ENCODE measurements around the gene TTLL11. TPM values are rescaled to one million over a fixed set of nuclear protein-coding genes. Genes with fewer than 3 reads are reported as not detected.

Gene TTLL11
- total RNA-seq, 1 donor: 7.3 TPM

DNA sequence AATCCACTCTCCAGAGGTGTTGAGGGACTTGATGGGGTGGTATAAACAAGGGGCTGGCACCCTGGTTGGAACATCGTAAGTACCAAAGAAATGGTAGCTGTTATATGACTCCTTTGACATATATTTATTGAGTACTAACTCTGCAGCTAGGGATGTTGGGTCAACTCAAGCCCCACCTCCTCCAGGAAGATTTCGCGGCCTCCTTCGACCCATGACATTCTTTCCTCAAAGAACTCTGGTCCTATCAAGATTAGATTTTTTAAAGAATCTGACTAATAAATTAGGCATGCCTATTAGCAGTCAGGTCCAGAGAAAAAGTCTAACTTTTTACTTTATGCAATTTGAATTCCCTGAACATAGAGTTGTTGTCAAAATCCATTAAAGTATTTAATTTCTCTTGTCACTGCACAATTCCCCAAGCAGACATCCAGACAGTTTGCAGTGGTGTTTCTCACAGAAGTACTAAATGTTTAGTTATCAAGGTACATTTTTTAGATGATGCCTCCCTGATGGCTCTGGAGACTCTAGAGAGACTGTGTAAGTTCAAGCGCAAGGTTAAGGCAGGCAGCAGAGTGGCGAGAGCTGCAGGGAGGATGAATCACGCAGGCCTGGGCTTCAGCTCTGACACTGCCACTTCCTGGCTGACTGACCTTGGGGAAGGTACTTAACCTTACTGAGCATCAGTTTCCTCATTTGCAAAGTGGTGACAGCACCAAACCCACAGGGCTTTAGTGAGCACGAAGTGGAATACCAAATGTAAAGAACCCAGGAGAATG is 209.6 kb downstream of the TTLL11 start:
- peak; percentile 52 for DNase-seq (ENCODE audit: low read depth)
- H3K4me3 ChIP-seq (ENCODE audit: low read depth, low read length): no peak overlapping the region
- TF ChIP-seq, protein P1, sequence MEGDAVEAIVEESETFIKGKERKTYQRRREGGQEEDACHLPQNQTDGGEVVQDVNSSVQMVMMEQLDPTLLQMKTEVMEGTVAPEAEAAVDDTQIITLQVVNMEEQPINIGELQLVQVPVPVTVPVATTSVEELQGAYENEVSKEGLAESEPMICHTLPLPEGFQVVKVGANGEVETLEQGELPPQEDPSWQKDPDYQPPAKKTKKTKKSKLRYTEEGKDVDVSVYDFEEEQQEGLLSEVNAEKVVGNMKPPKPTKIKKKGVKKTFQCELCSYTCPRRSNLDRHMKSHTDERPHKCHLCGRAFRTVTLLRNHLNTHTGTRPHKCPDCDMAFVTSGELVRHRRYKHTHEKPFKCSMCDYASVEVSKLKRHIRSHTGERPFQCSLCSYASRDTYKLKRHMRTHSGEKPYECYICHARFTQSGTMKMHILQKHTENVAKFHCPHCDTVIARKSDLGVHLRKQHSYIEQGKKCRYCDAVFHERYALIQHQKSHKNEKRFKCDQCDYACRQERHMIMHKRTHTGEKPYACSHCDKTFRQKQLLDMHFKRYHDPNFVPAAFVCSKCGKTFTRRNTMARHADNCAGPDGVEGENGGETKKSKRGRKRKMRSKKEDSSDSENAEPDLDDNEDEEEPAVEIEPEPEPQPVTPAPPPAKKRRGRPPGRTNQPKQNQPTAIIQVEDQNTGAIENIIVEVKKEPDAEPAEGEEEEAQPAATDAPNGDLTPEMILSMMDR (IDR thresholded peaks at IDR 0.05; ENCODE audit: insufficient read depth, low read length): no peak

DNA sequence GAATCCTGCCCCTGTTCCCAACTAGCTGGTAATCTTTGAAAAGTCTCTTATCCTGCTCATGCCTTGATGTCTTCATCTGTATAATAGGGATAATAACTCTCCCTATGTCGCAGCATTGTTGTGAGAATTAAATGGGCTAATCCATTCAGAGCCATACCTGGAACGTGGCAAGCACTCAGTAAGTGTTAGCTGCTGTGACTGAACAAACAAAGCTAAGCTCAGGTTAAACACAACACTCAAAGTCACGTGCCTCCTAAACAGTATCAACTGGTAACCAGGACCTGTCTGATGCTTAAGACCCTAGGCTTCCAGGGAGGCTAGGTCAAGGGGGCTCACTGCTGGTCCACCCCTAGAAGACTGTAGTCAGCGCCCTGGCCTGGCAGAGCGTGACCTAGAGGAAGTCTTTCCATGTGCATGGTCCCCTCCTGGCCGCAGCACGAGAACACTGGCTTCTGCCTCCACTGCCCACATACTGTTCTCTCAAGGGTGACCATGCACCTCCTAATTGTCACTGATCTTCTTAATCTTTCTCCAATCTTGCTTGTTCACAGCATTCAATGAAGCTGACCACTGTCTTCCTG is 211.1 kb downstream of the TTLL11 start:
- no peak for DNase-seq (ENCODE audit: low read depth)
- no peak overlapping the region for H3K4me3 ChIP-seq (ENCODE audit: low read depth, low read length)
- TF ChIP-seq, protein P1 (IDR thresholded peaks at IDR 0.05; ENCODE audit: insufficient read depth, low read length): no peak

DNA sequence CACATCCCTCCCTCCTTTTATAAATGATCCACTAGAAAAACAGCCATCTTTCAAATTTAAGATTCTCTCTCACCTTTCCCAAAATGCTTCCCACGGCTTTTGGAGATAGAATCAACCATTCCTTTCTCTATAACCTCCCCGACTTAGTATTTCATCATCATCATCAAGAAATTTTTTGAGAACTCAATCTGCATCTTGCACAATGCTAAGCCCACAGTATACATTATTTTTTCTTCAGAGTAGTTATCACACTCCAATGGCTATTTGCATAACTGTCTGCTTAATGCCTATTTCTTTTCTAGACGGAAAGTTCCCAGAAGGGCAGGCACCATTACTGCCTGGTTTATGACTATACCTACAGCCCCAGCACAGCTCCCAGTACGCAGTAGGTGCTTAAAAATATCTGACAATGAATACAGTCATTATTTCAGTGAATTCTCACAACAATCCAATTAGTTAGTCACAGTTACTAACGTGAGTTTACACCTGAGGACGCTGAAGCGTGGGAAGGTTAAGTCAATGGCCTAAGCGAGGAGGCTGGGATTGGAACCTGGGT is 212.7 kb downstream of the TTLL11 start:
- no peak overlapping the region for H3K4me3 ChIP-seq (ENCODE audit: low read depth, low read length)
- no peak for DNase-seq (ENCODE audit: low read depth)
- TF ChIP-seq, protein P1 (IDR thresholded peaks at IDR 0.05; ENCODE audit: insufficient read depth, low read length): no peak

DNA sequence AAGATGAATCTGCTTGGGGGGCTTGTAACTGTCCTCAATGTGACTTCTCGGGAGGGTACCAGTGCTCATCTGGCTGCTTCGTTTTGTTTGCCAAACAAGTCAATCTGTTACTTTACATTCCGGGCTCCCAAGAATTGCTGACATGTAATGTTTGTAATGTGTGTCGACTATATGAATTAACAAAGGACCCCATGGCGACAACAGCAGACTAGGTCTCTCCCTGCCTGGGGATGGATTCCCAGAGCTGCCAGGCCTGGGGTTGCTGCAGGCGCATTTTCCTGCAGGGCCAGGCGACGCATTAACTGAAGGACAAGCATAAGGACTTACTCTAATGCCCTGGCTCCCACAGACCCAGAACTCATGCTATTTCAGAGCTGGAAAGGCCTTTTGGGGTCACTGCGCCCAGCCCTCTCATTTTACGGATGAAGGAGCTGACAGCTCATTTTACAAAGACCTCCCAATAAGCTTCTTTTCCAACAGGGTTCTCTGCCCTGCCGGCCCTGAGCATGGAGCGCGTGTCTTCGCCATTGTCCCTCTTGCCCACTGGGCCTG is 214.8 kb downstream of the TTLL11 start:
- no peak for DNase-seq (ENCODE audit: low read depth)
- TF ChIP-seq, protein P1 (IDR thresholded peaks at IDR 0.05; ENCODE audit: insufficient read depth, low read length): no peak
- H3K4me3 ChIP-seq (ENCODE audit: low read depth, low read length): no peak overlapping the region

DNA sequence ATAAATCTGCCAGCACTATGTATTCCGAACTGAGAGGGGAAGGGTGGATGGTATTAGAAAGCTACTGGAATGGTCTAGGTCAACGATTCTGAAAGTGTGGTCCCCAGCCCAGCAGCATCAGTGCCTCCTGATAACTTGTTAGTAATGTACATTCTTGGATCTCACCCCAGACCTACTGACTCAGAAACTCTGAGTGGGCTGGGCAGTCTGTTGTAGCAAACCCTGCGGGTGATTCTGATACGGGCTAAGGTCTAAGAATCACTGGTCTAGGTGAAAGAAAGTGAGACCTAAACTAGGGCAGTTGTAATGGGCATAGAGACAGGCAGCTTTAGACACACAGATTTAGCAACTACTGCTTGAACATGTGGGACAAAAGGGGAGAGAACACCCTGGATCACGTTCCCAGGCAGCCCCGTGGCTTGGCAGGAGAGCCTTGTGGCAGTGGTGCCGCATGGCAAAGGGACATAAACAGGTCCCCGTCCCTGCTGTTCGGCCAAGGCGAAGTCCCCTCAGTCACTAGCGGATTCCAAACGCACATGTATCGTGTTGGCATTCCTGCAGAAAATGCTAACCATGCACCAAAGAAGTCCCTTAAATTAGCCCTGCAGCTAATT is 216.3 kb downstream of the TTLL11 start:
- TF ChIP-seq, protein P1 (IDR thresholded peaks at IDR 0.05; ENCODE audit: insufficient read depth, low read length): no peak
- DNase-seq (ENCODE audit: low read depth): peak; percentile 82
- no peak overlapping the region for H3K4me3 ChIP-seq (ENCODE audit: low read depth, low read length)

DNA sequence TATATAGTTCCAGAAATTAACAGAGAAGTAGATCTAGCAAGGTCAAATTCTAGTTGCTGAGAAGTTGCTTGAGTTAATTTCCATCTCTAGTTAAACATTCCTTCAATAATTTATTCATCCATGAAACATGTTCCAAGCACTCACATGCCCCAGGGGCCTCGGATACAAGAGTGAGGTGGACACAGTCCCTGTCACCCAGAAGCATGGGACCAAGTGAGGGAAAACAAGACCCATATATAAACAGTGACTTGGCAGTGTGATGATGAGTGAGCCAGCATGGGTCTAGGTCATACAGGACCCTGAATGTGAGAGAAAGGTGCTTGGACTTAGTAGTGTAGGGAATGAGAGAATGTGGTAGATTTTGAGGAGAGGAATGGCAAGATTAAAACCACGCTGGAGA is 216.9 kb downstream of the TTLL11 start:
- TF ChIP-seq, protein P1 (IDR thresholded peaks at IDR 0.05; ENCODE audit: insufficient read depth, low read length): no peak
- no peak for DNase-seq (ENCODE audit: low read depth)

More for the DNA sequence above, 216.9 kb downstream of the TTLL11 start:
- no peak overlapping the region for H3K4me3 ChIP-seq (ENCODE audit: low read depth, low read length)
